Measurements from ENCODE around the gene DGCR6L.

The DGCR6L gene

GRCh38 chr22:20298110-20298802 lies 21.6 kb downstream of the DGCR6L start:
- TF ChIP-seq, protein P1, sequence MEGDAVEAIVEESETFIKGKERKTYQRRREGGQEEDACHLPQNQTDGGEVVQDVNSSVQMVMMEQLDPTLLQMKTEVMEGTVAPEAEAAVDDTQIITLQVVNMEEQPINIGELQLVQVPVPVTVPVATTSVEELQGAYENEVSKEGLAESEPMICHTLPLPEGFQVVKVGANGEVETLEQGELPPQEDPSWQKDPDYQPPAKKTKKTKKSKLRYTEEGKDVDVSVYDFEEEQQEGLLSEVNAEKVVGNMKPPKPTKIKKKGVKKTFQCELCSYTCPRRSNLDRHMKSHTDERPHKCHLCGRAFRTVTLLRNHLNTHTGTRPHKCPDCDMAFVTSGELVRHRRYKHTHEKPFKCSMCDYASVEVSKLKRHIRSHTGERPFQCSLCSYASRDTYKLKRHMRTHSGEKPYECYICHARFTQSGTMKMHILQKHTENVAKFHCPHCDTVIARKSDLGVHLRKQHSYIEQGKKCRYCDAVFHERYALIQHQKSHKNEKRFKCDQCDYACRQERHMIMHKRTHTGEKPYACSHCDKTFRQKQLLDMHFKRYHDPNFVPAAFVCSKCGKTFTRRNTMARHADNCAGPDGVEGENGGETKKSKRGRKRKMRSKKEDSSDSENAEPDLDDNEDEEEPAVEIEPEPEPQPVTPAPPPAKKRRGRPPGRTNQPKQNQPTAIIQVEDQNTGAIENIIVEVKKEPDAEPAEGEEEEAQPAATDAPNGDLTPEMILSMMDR (IDR thresholded peaks at IDR 0.05; ENCODE audit: control insufficient read depth, extremely low read depth, insufficient read depth), result no peak
- no peak for DNase-seq (ENCODE audit: low read depth)
- H3K4me3 ChIP-seq (ENCODE audit: low read depth, low read length), result no peak overlapping the region; the same call in 1 of the 2 replicates

DNA sequence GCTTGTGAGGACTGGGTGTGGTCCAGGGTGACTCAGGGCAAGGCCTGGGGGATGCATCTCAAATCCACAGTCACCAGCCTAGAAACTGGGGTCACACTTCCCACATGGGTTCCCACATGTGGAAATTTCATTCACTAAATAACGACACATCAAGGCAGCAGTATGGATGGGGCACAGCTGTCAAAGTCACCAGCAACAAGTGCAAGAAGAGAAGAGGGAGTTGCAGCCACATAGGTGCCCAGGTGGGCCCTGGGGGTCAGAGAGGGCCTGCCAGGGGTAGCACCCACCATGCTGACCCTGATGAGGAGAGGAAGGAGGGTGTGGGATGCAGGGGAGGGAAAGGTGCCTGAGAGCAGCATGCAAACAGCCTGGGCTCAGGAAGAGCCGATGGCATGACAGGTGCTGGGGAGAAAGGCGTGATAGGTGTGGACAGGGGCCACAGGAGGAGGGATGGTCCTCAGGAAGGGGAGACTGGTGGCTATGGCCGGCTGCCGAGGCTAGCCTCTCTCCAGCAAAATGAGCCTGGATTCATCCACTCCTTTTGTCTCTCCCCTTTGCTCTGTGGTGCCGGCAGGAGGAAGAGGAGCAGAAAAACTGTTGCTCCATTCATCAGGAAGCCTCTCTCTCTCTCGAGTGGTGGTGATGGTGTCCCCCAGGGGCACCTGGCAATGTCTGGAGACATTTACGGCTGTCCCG lies 22.3 kb downstream of the DGCR6L start:
- no peak for DNase-seq (ENCODE audit: low read depth)
- no peak overlapping the region for H3K4me3 ChIP-seq (ENCODE audit: low read depth, low read length)
- TF ChIP-seq, protein P1 (IDR thresholded peaks at IDR 0.05; ENCODE audit: control insufficient read depth, extremely low read depth, insufficient read depth), result no peak

DNA sequence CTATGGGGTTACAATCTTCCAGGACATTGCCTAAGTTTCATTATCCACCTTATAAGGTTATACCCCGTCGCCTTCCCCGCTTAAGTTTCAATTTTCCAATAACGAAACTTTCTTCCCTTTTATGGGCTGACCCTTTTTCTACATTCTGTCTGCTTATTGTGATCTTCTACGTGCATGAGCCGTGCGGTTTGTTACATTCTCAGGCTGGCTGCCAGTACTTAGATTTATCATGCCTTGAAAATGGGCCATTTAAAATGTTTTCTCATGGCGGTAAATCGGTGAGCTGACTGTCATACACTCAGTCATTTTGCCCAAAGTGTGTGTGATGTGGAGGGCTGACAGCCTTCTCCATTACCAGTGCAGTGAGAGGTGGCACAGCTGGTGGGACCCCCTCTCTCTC lies 23.3 kb downstream of the DGCR6L start:
- no peak for DNase-seq (ENCODE audit: low read depth)
- TF ChIP-seq, protein P1 (IDR thresholded peaks at IDR 0.05; ENCODE audit: control insufficient read depth, extremely low read depth, insufficient read depth), result no peak
- H3K4me3 ChIP-seq (ENCODE audit: low read depth, low read length), result no peak overlapping the region

DNA sequence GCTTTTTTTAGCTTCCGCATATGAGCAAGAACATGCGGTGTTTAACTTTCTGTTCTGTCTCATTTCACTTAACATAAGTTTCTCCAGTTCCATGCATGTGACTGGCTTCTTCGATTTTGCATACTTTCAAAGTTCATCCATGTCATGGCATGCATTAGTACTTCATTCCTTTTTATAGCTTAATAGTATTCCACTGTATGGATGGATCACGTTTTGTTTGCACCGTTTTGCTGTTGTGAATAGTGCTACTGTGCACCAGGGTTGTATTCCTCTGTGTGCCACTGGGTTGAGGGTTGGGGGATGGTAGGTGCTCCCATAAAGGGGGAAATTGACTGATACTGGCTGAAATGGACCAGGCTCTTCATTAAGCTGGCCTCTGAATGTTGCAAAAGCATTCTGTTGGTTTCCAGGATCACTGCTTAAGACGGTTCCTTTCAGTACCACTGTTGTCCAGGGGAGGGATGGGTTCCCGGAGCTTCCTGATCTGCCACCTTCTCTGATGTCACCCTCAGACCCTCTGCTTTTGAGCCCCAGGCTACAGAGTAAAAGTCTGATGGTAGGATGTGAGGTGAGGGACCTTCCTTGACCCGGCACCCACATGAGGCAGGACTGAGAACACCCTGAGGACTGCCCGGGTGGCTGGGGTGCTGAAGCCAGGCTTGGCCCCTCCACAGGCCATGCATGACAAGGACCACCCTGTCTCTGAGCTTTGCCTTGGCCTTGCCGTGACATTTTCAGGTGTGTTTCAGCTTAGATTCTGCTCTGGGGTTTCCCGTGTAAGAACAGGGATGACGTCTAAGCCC lies 24.4 kb downstream of the DGCR6L start:
- TF ChIP-seq, protein P1 (IDR thresholded peaks at IDR 0.05; ENCODE audit: control insufficient read depth, extremely low read depth, insufficient read depth), result no peak
- no peak for DNase-seq (ENCODE audit: low read depth)
- H3K4me3 ChIP-seq (ENCODE audit: low read depth, low read length), result no peak overlapping the region

- no peak for DNase-seq (ENCODE audit: low read depth)
- TF ChIP-seq, protein P1 (IDR thresholded peaks at IDR 0.05; ENCODE audit: control insufficient read depth, extremely low read depth, insufficient read depth), result no peak
- no peak overlapping the region for H3K4me3 ChIP-seq (ENCODE audit: low read depth, low read length)
These were observed 27.1 kb downstream of the DGCR6L start for GRCh38 chr22:20292673-20293232.

DNA sequence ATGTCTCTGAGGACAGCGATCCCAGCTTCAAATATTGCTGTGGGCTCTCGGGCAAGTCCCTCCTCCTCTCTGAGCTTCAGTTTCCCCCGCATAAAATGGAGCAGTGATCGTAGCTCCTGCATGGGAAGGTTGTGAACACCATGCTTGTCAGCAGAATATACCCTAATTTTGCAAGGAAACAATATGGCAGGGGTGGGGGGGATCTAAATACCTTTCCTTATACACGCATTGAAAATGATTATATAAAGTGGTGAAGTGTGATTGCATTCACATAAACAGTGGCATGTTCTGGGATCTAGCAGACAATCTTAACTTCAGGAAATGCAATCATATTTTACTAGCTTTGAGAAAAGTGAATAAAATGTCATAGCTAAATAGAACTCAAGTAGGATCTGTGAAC lies 27.8 kb downstream of the DGCR6L start:
- no peak overlapping the region for H3K4me3 ChIP-seq (ENCODE audit: low read depth, low read length)
- TF ChIP-seq, protein P1 (IDR thresholded peaks at IDR 0.05; ENCODE audit: control insufficient read depth, extremely low read depth, insufficient read depth), result no peak
- no peak for DNase-seq (ENCODE audit: low read depth)
